ENCODE results near the gene ZG16B.

The ZG16B gene

GRCh38 chr16:2808181-2808580, 21.9 kb upstream of the ZG16B start:
- DNase-seq: no peak

- no peak for DNase-seq
Measured at GRCh38 chr16:2809149-2809760, 20.8 kb upstream of the ZG16B start.

- no peak for DNase-seq
Measured at GRCh38 chr16:2810651-2811050, 19.5 kb upstream of the ZG16B start.

GRCh38 chr16:2811703-2812471, 18.2 kb upstream of the ZG16B start:
- DNase-seq: no peak

- no peak for DNase-seq
Measured at GRCh38 chr16:2813771-2814221, 16.3 kb upstream of the ZG16B start.

- no peak for DNase-seq
Measured at GRCh38 chr16:2814551-2815298, 15.4 kb upstream of the ZG16B start.

- DNase-seq: no peak
Measured at GRCh38 chr16:2815299-2815771, 14.8 kb upstream of the ZG16B start.

GRCh38 chr16:2816751-2817339, 13.3 kb upstream of the ZG16B start, which contains the start of gene PRSS21:
PRSS21 (plus strand) TSS chr16:2817237; CDS start chr16:2817269, 32 bp downstream.
- DNase-seq: peak in 1 of 2 donors; percentile 13

- no peak for DNase-seq
Measured at GRCh38 chr16:2817340-2818271, 12.5 kb upstream of the ZG16B start.

GRCh38 chr16:2818272-2818876, 11.7 kb upstream of the ZG16B start:
- DNase-seq: no peak

- no peak for DNase-seq
Measured at GRCh38 chr16:2819179-2819938, 10.7 kb upstream of the ZG16B start.

- DNase-seq: no peak
Measured at GRCh38 chr16:2819939-2820835, 9.9 kb upstream of the ZG16B start.

GRCh38 chr16:2820836-2821486, 9.1 kb upstream of the ZG16B start:
- no peak for DNase-seq

GRCh38 chr16:2821487-2822157, 8.5 kb upstream of the ZG16B start:
- DNase-seq: no peak

GRCh38 chr16:2822158-2822495, 8.0 kb upstream of the ZG16B start:
- no peak for DNase-seq

GRCh38 chr16:2822496-2822895, 7.6 kb upstream of the ZG16B start:
- no peak for DNase-seq

GRCh38 chr16:2824626-2825025, 5.5 kb upstream of the ZG16B start:
- no peak for DNase-seq

GRCh38 chr16:2825049-2825742, 4.9 kb upstream of the ZG16B start:
- no peak for DNase-seq
